T follicular helper cell (primary cell): Measurements from ENCODE around the gene ITSN1.
"Not testable (repeated sequence)": the region's sequence is repeated elsewhere in the genome, so short reads cannot be mapped to it uniquely, and the experiment has no call there.

Experiments used
- DNase-seq: peaks from one replicate; pipeline ENCODE4 v3.0.0-alpha.2; 2020; ENCODE audit warnings: low read depth

Gene ITSN1

GRCh38 chr21:33894736-33895288, 252.5 kb downstream of the ITSN1 start:
- peak; percentile 16 for DNase-seq

- no peak for DNase-seq
Observed at GRCh38 chr21:33895356-33895755, 253.1 kb downstream of the ITSN1 start.

GRCh38 chr21:33896691-33897090, 254.4 kb downstream of the ITSN1 start:
- no peak for DNase-seq

- no peak for DNase-seq
Observed at GRCh38 chr21:33897098-33897497, 254.8 kb downstream of the ITSN1 start.

GRCh38 chr21:33897739-33898138, 255.4 kb downstream of the ITSN1 start:
- DNase-seq, result no peak

- no peak for DNase-seq
Observed at GRCh38 chr21:33898586-33898985, 256.3 kb downstream of the ITSN1 start.

- DNase-seq, result no peak
Observed at GRCh38 chr21:33899199-33899598, 256.9 kb downstream of the ITSN1 start.

GRCh38 chr21:33901412-33902288, 259.3 kb downstream of the ITSN1 start:
- DNase-seq, result no peak

- DNase-seq, result no peak
Observed at GRCh38 chr21:33902349-33902748, 260.0 kb downstream of the ITSN1 start.

- DNase-seq, result no peak
Observed at GRCh38 chr21:33904041-33904440, 261.7 kb downstream of the ITSN1 start.

GRCh38 chr21:33908760-33909159, 266.5 kb downstream of the ITSN1 start:
- DNase-seq, result no peak

- no peak for DNase-seq
Observed at GRCh38 chr21:33909756-33910155, 267.5 kb downstream of the ITSN1 start.

GRCh38 chr21:33914188-33914587, 271.9 kb downstream of the ITSN1 start:
- no peak for DNase-seq

- peak; percentile 91 for DNase-seq
Observed at GRCh38 chr21:33915368-33916199, 273.3 kb downstream of the ITSN1 start, which contains the start of gene ATP5PO. Gene ATP5PO (minus strand): TSS chr21:33915804. CDS start chr21:33915763, 41 bp downstream.

GRCh38 chr21:33916200-33916567, 273.9 kb downstream of the ITSN1 start:
- DNase-seq, result no peak

- DNase-seq, result no peak
Observed at GRCh38 chr21:33917421-33917820, 275.1 kb downstream of the ITSN1 start.

GRCh38 chr21:33924079-33924765, 281.9 kb downstream of the ITSN1 start:
- DNase-seq, result peak; percentile 85

- DNase-seq, result no peak
Observed at GRCh38 chr21:33924766-33925100, 282.4 kb downstream of the ITSN1 start.

GRCh38 chr21:33926248-33926647, 283.9 kb downstream of the ITSN1 start:
- DNase-seq, result not testable (repeated sequence)

- peak; percentile 67 for DNase-seq
Observed at GRCh38 chr21:33931052-33931798, 288.9 kb downstream of the ITSN1 start.

- no peak for DNase-seq
Observed at GRCh38 chr21:33931799-33932390, 289.6 kb downstream of the ITSN1 start.
